ENCODE measurements around the gene AATF.

DNA sequence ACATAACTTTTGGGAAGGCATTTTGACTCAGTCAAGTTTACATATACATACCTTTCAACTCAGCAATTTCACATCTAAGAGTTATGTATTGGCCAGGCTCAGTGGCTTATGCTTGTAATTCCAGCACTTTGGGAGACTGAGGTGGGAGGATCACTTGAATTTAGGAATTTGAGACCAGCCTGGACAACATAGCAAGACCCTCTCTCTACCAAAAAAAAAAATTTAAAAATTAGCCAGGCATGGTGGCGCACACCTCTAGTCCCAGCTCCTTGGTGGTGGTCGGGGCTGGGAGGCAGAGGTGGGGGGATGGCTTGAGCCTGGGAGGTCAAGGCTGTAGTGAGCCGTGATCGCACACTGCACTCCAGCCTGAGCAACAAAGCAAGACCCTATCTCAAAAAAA, 79.3 kb downstream of the AATF start:
- no peak for TF ChIP-seq CTCF (IDR thresholded peaks at IDR 0.05; ENCODE audit: poor library complexity)
- no peak for TF ChIP-seq EZH2phosphoT487 (IDR thresholded peaks at IDR 0.05; ENCODE audit: low read depth, severe bottlenecking, unreplicated experiment)
- no peak for TF ChIP-seq EZH2 (IDR thresholded peaks at IDR 0.05; ENCODE audit: borderline replicate concordance)

Data from hepatocyte (in vitro differentiated cells).